Glutamatergic neuron (in vitro differentiated cells): Measurements from ENCODE around the gene MCM3AP. TPM values are rescaled to one million over a fixed set of nuclear protein-coding genes. Genes with fewer than 3 reads are reported as not detected.

Experiments
- DNase-seq: peaks from one replicate; pipeline ENCODE4 v3.0.0; 2022
- H3K27ac Mint-ChIP-seq: one replicate; pipeline ENCODE4 v1.8.0; 2020; ENCODE audit warnings: mild to moderate bottlenecking, mixed read lengths, inconsistent platforms; ENCODE audit not compliant: unreplicated experiment
- H3K27me3 Mint-ChIP-seq: one replicate; pipeline ENCODE4 v1.8.0; 2020; ENCODE audit warnings: mild to moderate bottlenecking, moderate library complexity, mixed read lengths, inconsistent platforms; ENCODE audit not compliant: unreplicated experiment
- H3K36me3 Mint-ChIP-seq: one replicate; pipeline ENCODE4 v1.8.0; 2020; ENCODE audit warnings: mild to moderate bottlenecking, mixed read lengths, inconsistent platforms; ENCODE audit not compliant: unreplicated experiment
- H3K4me1 Mint-ChIP-seq: one replicate; pipeline ENCODE4 v1.8.0; 2020; ENCODE audit warnings: mild to moderate bottlenecking, low read depth, mixed read lengths, inconsistent platforms; ENCODE audit not compliant: unreplicated experiment
- H3K4me3 Mint-ChIP-seq: one replicate; pipeline ENCODE4 v1.8.0; 2020; ENCODE audit warnings: mild to moderate bottlenecking, mixed read lengths, inconsistent platforms; ENCODE audit not compliant: unreplicated experiment
- H3K9me3 Mint-ChIP-seq: one replicate; pipeline ENCODE4 v1.8.0; 2020; ENCODE audit warnings: mild to moderate bottlenecking, moderate library complexity, mixed read lengths, inconsistent platforms; ENCODE audit not compliant: unreplicated experiment
- CTCF ChIP-seq: fragments of 200-600 bp; sonication (generic); IDR thresholded peaks from one replicate; pipeline ENCODE4 v1.5.0; 2021; ENCODE audit not compliant: partially characterized antibody, unreplicated experiment
- total RNA-seq: library from RNA; stranded (reverse); fragmentation: NEBNext Ultra II Directional; extraction: Animal tissue kit (Norgen Biotek cat#: 25700); gene quantifications from one replicate; pipeline ENCODE4 v1.2.1, GENCODE V29; 2021; ENCODE audit not compliant: unreplicated experiment

MCM3AP gene
- total RNA-seq, 1 donor from 2014 or later, result 121 TPM

GRCh38 chr21:46308431-46308830, 23.0 kb upstream of the MCM3AP start:
- no peaks in the 10 kb centered on the region for H3K4me1 Mint-ChIP-seq
- DNase-seq, result no peak
- H3K9me3 Mint-ChIP-seq, result no peaks in the 10 kb centered on the region
- no peak for TF ChIP-seq CTCF
- no peak overlapping the region for H3K27ac Mint-ChIP-seq
- no peaks in the 10 kb centered on the region for H3K27me3 Mint-ChIP-seq
- H3K4me3 Mint-ChIP-seq, result no peak overlapping the region
- no peaks in the 10 kb centered on the region for H3K36me3 Mint-ChIP-seq

- no peak overlapping the region for H3K27ac Mint-ChIP-seq
- H3K36me3 Mint-ChIP-seq, result peaks cover 5% of the 10 kb centered on the region
- no peaks in the 10 kb centered on the region for H3K9me3 Mint-ChIP-seq
- no peak overlapping the region for H3K4me3 Mint-ChIP-seq
- H3K4me1 Mint-ChIP-seq, result no peaks in the 10 kb centered on the region
- DNase-seq, result no peak
- no peak for TF ChIP-seq CTCF
- no peaks in the 10 kb centered on the region for H3K27me3 Mint-ChIP-seq
These were observed 22.2 kb upstream of the MCM3AP start for GRCh38 chr21:46307625-46308024.

GRCh38 chr21:46304955-46305354, 19.5 kb upstream of the MCM3AP start:
- Mint-ChIP-seq H3K27me3 (no peaks in the 10 kb centered on the region), H3K27ac (no peak overlapping the region), H3K4me3 (no peak overlapping the region), H3K36me3 (peaks cover 5% of the 10 kb centered on the region), H3K9me3 (peaks cover under 1% of the 10 kb centered on the region), H3K4me1 (no peaks in the 10 kb centered on the region)
- no peak for TF ChIP-seq CTCF
- DNase-seq, result no peak

- Mint-ChIP-seq H3K27me3 (no peaks in the 10 kb centered on the region), H3K9me3 (peaks cover 2% of the 10 kb centered on the region), H3K36me3 (peaks cover 5% of the 10 kb centered on the region), H3K4me1 (no peaks in the 10 kb centered on the region), H3K27ac (no peak overlapping the region), H3K4me3 (no peak overlapping the region)
- no peak for TF ChIP-seq CTCF
- DNase-seq, result no peak
These were observed 19.0 kb upstream of the MCM3AP start for GRCh38 chr21:46304437-46304836.

GRCh38 chr21:46301759-46302158, 16.3 kb upstream of the MCM3AP start:
- no peak for TF ChIP-seq CTCF
- Mint-ChIP-seq H3K4me1 (no peaks in the 10 kb centered on the region), H3K27ac (no peak overlapping the region), H3K36me3 (peaks cover 5% of the 10 kb centered on the region), H3K4me3 (no peak overlapping the region), H3K27me3 (no peaks in the 10 kb centered on the region), H3K9me3 (peaks cover 2% of the 10 kb centered on the region)
- no peak for DNase-seq
